Right lobe of liver (tissue), 4 donors: ENCODE measurements around the gene ZNF777.

ENCODE experiments used
- POLR2A ChIP-seq: fragments of 450-650 bp; IDR thresholded peaks from one replicate; pipeline ENCODE4 v1.6.1; 2017; ENCODE audit warnings: antibody characterized with exemption, mild to moderate bottlenecking
- TF ChIP-seq, protein P1 (sequence below), 4 donors: fragments of 200-600 bp in 3 of 4; fragments of 450-650 bp in 1 of 4; IDR thresholded peaks; one replicate each; pipeline versions ENCODE4 v1.5.1 to v1.8.0; 2016 to 2022; ENCODE audit warnings: antibody characterized with exemption in 4 of 4, mild to moderate bottlenecking in 2 of 4
- donor health status: DM: no; HTN: no; CAD: no.
- donor health status: DM: no; HTN: no; CAD: no.
- donor health status: DM: no; HTN: yes; CAD: no.

DNA sequence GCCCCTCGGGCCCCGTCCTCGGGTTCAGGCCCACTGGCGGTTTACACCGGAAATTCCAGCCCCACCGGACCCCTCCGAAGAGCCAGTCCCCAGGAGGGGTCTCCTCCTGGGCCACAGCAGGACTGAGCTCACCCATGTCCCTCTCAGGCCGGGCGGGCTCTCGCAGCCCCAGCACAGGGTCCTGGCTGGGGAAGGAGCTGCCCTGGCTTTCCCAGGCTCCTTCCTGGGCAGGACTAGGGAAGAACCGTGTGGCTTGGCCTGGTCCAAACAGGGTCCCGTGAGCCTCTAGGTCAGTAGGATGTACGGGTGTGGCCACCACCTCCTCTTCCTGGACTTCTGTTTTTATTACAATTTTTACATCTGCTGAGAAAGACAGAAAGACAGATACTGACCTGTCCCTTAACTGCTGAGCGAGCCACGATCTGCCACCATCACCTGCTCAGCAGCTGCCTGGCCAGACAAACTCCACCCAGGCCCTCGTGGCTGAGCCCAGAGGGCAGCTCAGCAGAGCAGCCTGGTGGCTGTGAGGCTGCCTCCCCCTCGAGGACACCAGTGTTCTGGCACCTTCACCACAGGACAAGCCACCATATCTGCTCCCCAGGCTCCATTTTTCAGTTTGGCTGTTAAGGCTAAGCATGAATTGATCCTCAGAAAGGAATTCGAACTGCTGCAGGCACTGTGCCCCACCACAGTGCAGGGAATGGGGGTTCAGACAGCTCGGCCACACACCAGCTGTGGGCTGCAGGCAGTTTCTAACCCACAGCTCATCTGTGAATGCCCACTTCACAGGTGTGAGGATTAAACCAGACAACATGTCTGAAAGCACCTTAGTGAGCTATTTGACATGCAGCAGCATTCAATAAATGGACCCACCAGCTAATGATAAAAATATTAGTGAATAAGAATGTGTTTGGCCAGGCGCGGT lies 14.5 kb upstream of the ZNF777 start:
- TF ChIP-seq, protein P1, sequence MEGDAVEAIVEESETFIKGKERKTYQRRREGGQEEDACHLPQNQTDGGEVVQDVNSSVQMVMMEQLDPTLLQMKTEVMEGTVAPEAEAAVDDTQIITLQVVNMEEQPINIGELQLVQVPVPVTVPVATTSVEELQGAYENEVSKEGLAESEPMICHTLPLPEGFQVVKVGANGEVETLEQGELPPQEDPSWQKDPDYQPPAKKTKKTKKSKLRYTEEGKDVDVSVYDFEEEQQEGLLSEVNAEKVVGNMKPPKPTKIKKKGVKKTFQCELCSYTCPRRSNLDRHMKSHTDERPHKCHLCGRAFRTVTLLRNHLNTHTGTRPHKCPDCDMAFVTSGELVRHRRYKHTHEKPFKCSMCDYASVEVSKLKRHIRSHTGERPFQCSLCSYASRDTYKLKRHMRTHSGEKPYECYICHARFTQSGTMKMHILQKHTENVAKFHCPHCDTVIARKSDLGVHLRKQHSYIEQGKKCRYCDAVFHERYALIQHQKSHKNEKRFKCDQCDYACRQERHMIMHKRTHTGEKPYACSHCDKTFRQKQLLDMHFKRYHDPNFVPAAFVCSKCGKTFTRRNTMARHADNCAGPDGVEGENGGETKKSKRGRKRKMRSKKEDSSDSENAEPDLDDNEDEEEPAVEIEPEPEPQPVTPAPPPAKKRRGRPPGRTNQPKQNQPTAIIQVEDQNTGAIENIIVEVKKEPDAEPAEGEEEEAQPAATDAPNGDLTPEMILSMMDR (IDR thresholded peaks at IDR 0.05), result no peak
- TF ChIP-seq POLR2A, result no peak
